ENCODE results near the gene SERTAD2.

Gene SERTAD2

GRCh38 chr2:64685430-64685829 lies 31.7 kb upstream of the SERTAD2 start:
- in situ Hi-C loops (cut with MboI; ENCODE audit: low pct_unique_long_range_greater_than_20kb, low sequenced_read_pairs, unreplicated experiment): no loop called here
- no peak for TF ChIP-seq CTCF (IDR thresholded peaks at IDR 0.05; ENCODE audit: extremely low read depth, insufficient read depth, missing control alignments)
- no peak for DNase-seq (ENCODE audit: low spot score)

GRCh38 chr2:64683771-64684510 lies 30.2 kb upstream of the SERTAD2 start:
- DNase-seq (ENCODE audit: low spot score): no peak
- TF ChIP-seq CTCF (IDR thresholded peaks at IDR 0.05; ENCODE audit: extremely low read depth, insufficient read depth, missing control alignments): no peak
- in situ Hi-C loops (cut with MboI; ENCODE audit: low pct_unique_long_range_greater_than_20kb, low sequenced_read_pairs, unreplicated experiment): no loop called here

- no peak for TF ChIP-seq CTCF (IDR thresholded peaks at IDR 0.05; ENCODE audit: extremely low read depth, insufficient read depth, missing control alignments)
- in situ Hi-C loops (cut with MboI; ENCODE audit: low pct_unique_long_range_greater_than_20kb, low sequenced_read_pairs, unreplicated experiment): no loop called here
- no peak for DNase-seq (ENCODE audit: low spot score)
Observed at GRCh38 chr2:64681479-64681967, 27.8 kb upstream of the SERTAD2 start.

GRCh38 chr2:64679673-64680425 lies 26.1 kb upstream of the SERTAD2 start:
- DNase-seq (ENCODE audit: low spot score): no peak
- in situ Hi-C loops (cut with MboI; ENCODE audit: low pct_unique_long_range_greater_than_20kb, low sequenced_read_pairs, unreplicated experiment): no loop called here
- no peak for TF ChIP-seq CTCF (IDR thresholded peaks at IDR 0.05; ENCODE audit: extremely low read depth, insufficient read depth, missing control alignments)

GRCh38 chr2:64678771-64679590 lies 25.3 kb upstream of the SERTAD2 start:
- no peak for TF ChIP-seq CTCF (IDR thresholded peaks at IDR 0.05; ENCODE audit: extremely low read depth, insufficient read depth, missing control alignments)
- no peak for DNase-seq (ENCODE audit: low spot score)
- in situ Hi-C loops (cut with MboI; ENCODE audit: low pct_unique_long_range_greater_than_20kb, low sequenced_read_pairs, unreplicated experiment): no loop called here

GRCh38 chr2:64677530-64677929 lies 23.8 kb upstream of the SERTAD2 start:
- no peak for TF ChIP-seq CTCF (IDR thresholded peaks at IDR 0.05; ENCODE audit: extremely low read depth, insufficient read depth, missing control alignments)
- DNase-seq (ENCODE audit: low spot score): no peak
- in situ Hi-C loops (cut with MboI; ENCODE audit: low pct_unique_long_range_greater_than_20kb, low sequenced_read_pairs, unreplicated experiment): no loop called here

All from GM13977 (cell line).